GM21825 (cell line): ENCODE results near the gene CNIH4.
"Not testable (repeated sequence)": the region's sequence is repeated elsewhere in the genome, so short reads cannot be mapped to it uniquely, and the experiment has no call there.

Experiments
- ATAC-seq: cut with Tn5 transposase; IDR thresholded peaks from one replicate; pipeline ENCODE4 v1.9.1; 2021; ENCODE audit warnings: mild to moderate bottlenecking, moderate library complexity; ENCODE audit not compliant: unreplicated experiment

The CNIH4 gene

GRCh38 chr1:224393294-224393693 lies 36.6 kb downstream of the CNIH4 start:
- no peak for ATAC-seq

- ATAC-seq, result no peak
These were observed 43.2 kb downstream of the CNIH4 start for GRCh38 chr1:224399887-224400286.

- ATAC-seq, result no peak
These were observed 45.9 kb downstream of the CNIH4 start for GRCh38 chr1:224402472-224403036.

GRCh38 chr1:224404916-224405603 lies 48.4 kb downstream of the CNIH4 start:
- ATAC-seq, result no peak

- ATAC-seq, result no peak
These were observed 48.9 kb downstream of the CNIH4 start for GRCh38 chr1:224405604-224405970.

- ATAC-seq, result no peak
These were observed 49.5 kb downstream of the CNIH4 start for GRCh38 chr1:224406216-224406615.

GRCh38 chr1:224407571-224408293 lies 51.1 kb downstream of the CNIH4 start:
- no peak for ATAC-seq

- no peak for ATAC-seq
These were observed 51.6 kb downstream of the CNIH4 start for GRCh38 chr1:224408294-224408590.

GRCh38 chr1:224411766-224412165 lies 55.1 kb downstream of the CNIH4 start:
- ATAC-seq, result no peak

- no peak for ATAC-seq
These were observed 63.4 kb downstream of the CNIH4 start for GRCh38 chr1:224420106-224420505.

GRCh38 chr1:224425279-224425884 lies 68.7 kb downstream of the CNIH4 start:
- no peak for ATAC-seq

GRCh38 chr1:224426869-224427268 lies 70.2 kb downstream of the CNIH4 start:
- ATAC-seq, result not testable (repeated sequence)

- no peak for ATAC-seq
These were observed 70.7 kb downstream of the CNIH4 start for GRCh38 chr1:224427346-224427745.

GRCh38 chr1:224428713-224429112 lies 72.0 kb downstream of the CNIH4 start:
- not testable (repeated sequence) for ATAC-seq
